Lower lobe of right lung (tissue), 2 donors: ENCODE results near the gene BORCS6. TPM values are rescaled to one million over a fixed set of nuclear protein-coding genes. Genes with fewer than 3 reads are reported as not detected.
A peak's percentile ranks its signal among the peaks of the same experiment; 100 is the strongest.

Experiments
- ATAC-seq, 2 donors: fragments of 200-7000 bp; cut with Tn5 transposase; one replicate each; pipeline ENCODE4 v1.9.1; 2020 to 2022; ENCODE audit warnings: mild to moderate bottlenecking in 2 of 2, moderate library complexity in 2 of 2
- DNase-seq: peaks from one replicate; pipeline ENCODE4 v3.0.0-alpha.2; 2020
- H3K27ac ChIP-seq: fragments of 200-600 bp; one replicate; pipeline ENCODE4 v1.8.0; 2022
- H3K27me3 ChIP-seq: fragments of 200-600 bp; one replicate; pipeline ENCODE4 v1.8.0; 2022; ENCODE audit warnings: low read depth
- H3K36me3 ChIP-seq: fragments of 200-600 bp; one replicate; pipeline ENCODE4 v1.8.0; 2022; ENCODE audit warnings: mild to moderate bottlenecking
- H3K4me1 ChIP-seq: fragments of 200-600 bp; one replicate; pipeline ENCODE4 v1.8.0; 2022
- H3K4me3 ChIP-seq: fragments of 200-600 bp; one replicate; pipeline ENCODE4 v1.8.0; 2022; ENCODE audit warnings: mild to moderate bottlenecking
- H3K9me3 ChIP-seq: fragments of 200-600 bp; one replicate; pipeline ENCODE4 v1.8.0; 2022
- intact Hi-C: fragments of 100-400 bp; cut with DNase I; formaldehyde crosslinking; loops from one replicate; pipeline ENCODE4 v1.11.0; 2022
- long read RNA-seq: library from polyadenylated mRNA; unstranded; transcript quantifications from one replicate; pipeline ENCODE4 v2.0.0, GENCODE V29; 2021
- total RNA-seq: library from RNA; stranded (reverse); fragmentation: NEBNext Ultra II Directional; extraction: Animal tissue kit (Norgen Biotek cat#: 25700); gene quantifications from one replicate; pipeline ENCODE4 v1.2.1, GENCODE V29; 2021
- TF ChIP-seq, protein P1 (sequence below): fragments of 200-600 bp; IDR thresholded peaks from one replicate; pipeline ENCODE4 v1.8.0; 2022; ENCODE audit warnings: antibody characterized with exemption, mild to moderate bottlenecking
- donor health status: DM: no; HTN: yes; CAD: no; lungs with severe emphysema.

BORCS6 gene
- total RNA-seq = 7.7 TPM
- long read RNA-seq, transcript BORCS6-201 (1 exons, 2,575 nt) = major isoform, 41 of 41 reads
- long read RNA-seq, partial matches to known transcripts = 0 of 41 reads
- long read RNA-seq, other reads (novel, unspliced or antisense) = 0 of 41 reads

DNA sequence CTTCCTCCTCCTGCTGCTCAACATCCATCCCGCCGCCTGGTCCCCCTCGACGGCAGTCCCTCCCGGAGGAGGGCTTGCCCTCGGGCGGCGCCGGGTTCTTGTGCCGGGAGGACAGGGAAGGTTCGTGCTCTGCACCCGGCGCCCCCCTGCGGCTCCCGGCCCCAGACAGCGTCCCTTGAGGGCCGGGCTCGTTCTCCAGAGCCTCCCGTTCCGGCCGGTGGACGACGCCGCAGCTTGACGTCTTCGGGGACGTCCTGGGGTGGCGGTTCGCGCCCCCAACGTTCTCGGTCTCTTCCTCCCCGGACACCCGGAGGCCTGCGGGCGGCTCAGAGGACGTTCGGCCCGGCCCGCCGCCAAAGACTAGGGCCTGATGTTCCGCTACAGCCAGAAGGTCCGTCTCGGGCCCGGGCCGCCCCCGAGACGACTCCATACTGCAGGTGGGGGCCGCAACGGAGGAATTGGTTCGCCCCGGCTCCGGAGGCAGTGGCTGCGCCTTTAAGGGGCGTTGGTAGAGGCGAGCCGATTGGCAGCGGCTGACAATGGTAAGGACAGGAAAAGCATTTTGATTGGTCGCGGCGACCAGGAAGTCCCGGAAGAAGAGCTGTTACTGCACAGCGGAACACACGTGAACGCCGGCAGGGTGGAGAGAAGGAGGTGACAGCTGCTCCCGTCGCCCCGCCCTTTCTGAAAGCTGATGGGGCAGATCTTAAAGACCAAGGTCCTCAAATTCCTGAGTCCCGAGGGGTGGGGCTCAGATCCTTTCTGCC lies at the start of gene BORCS6:
BORCS6 (minus strand) TSS at position 470 of the 767 bp plus-strand sequence; CDS start at position 430, 40 bp downstream.
- DNase-seq = peak; percentile 99
- intact Hi-C loops = no loop called here
- H3K9me3 ChIP-seq = no peaks in the 10 kb centered on the region
- H3K4me1 ChIP-seq = peaks cover 60% of the 10 kb centered on the region
- peak; percentile 76 to 87 for ATAC-seq
- peak within 1 kb of the TSS; percentile 98 for H3K27ac ChIP-seq
- H3K36me3 ChIP-seq = no peaks in the 10 kb centered on the region
- TF ChIP-seq, protein P1, sequence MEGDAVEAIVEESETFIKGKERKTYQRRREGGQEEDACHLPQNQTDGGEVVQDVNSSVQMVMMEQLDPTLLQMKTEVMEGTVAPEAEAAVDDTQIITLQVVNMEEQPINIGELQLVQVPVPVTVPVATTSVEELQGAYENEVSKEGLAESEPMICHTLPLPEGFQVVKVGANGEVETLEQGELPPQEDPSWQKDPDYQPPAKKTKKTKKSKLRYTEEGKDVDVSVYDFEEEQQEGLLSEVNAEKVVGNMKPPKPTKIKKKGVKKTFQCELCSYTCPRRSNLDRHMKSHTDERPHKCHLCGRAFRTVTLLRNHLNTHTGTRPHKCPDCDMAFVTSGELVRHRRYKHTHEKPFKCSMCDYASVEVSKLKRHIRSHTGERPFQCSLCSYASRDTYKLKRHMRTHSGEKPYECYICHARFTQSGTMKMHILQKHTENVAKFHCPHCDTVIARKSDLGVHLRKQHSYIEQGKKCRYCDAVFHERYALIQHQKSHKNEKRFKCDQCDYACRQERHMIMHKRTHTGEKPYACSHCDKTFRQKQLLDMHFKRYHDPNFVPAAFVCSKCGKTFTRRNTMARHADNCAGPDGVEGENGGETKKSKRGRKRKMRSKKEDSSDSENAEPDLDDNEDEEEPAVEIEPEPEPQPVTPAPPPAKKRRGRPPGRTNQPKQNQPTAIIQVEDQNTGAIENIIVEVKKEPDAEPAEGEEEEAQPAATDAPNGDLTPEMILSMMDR = peak; percentile 17
- H3K4me3 ChIP-seq = peak within 1 kb of the TSS; percentile 97
- H3K27me3 ChIP-seq = no peaks in the 10 kb centered on the region

DNA sequence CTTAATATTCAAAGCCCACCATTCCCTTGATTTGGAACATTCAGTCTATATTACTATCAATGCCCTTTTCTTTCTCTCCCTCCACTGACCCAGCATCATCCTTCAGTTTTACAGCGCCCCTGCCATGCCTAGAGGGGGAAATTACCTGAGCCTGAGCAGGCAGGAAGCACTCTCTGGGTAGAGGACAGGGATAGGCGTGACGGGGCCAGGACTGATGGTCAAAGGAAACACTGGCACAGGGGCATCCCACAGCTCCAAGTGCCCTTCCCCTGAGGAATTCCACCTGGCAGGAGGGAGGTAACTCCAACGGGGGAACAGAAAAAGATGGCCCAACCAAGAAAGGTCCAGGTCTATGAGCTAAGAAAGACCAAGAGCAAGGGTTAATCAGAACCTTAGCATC lies 47.9 kb upstream of the BORCS6 start:
- TF ChIP-seq, protein P1 = no peak
- H3K27ac ChIP-seq = no peak overlapping the region
- ATAC-seq (no peak), DNase-seq (no peak)
- H3K27me3 ChIP-seq = no peaks in the 10 kb centered on the region
- no peaks in the 10 kb centered on the region for H3K4me1 ChIP-seq
- peaks cover 98% of the 10 kb centered on the region for H3K36me3 ChIP-seq
- intact Hi-C loops = no loop called here
- H3K9me3 ChIP-seq = no peaks in the 10 kb centered on the region
- no peak overlapping the region for H3K4me3 ChIP-seq

DNA sequence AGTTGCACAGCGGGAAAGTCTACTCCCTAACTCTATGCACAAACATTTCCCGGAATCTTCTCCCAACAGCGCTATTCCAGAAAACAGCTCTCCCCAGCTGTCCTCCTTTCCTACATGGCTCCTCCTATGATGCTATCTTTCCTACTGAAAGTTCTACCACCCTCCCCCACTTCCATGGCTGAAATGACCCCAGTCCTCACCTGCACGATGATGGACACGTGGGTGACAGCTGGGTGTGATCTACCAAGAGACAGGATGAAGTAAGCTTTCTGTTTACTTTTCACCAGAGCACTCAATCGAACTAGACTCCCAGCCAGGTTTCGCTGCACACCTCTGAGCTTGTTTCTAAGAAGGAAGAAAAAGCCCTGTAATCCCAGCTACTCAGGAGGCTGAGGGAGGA lies 47.2 kb upstream of the BORCS6 start:
- intact Hi-C loops = no loop called here
- Histone ChIP-seq H3K36me3 (peaks cover 99% of the 10 kb centered on the region), H3K4me1 (no peaks in the 10 kb centered on the region), H3K27ac (no peak overlapping the region), H3K4me3 (no peak overlapping the region), H3K27me3 (no peaks in the 10 kb centered on the region), H3K9me3 (no peaks in the 10 kb centered on the region)
- ATAC-seq (no peak), DNase-seq (no peak)
- TF ChIP-seq, protein P1 = no peak

DNA sequence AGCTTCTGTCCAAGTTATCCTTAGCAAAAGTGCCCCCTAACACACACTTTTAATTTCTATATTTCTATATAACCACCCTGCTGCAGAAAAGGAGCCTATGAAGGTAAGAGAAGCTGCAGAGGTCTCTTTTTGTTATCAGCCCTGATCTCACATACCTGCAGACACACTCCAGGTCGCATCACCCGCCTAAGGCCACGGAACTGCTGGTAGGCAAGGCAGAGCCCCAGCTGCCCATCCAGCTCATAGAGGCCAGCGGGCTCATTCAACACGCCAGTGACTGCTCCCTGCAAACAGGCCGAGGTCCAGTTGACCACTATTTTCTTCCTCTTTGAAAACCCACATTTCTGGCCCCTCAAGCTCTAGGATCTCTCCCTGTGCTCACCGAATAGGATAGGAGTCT lies 45.7 kb upstream of the BORCS6 start:
- peaks cover 100% of the 10 kb centered on the region for H3K36me3 ChIP-seq
- ATAC-seq = no peak
- intact Hi-C loops = no loop called here

DNA sequence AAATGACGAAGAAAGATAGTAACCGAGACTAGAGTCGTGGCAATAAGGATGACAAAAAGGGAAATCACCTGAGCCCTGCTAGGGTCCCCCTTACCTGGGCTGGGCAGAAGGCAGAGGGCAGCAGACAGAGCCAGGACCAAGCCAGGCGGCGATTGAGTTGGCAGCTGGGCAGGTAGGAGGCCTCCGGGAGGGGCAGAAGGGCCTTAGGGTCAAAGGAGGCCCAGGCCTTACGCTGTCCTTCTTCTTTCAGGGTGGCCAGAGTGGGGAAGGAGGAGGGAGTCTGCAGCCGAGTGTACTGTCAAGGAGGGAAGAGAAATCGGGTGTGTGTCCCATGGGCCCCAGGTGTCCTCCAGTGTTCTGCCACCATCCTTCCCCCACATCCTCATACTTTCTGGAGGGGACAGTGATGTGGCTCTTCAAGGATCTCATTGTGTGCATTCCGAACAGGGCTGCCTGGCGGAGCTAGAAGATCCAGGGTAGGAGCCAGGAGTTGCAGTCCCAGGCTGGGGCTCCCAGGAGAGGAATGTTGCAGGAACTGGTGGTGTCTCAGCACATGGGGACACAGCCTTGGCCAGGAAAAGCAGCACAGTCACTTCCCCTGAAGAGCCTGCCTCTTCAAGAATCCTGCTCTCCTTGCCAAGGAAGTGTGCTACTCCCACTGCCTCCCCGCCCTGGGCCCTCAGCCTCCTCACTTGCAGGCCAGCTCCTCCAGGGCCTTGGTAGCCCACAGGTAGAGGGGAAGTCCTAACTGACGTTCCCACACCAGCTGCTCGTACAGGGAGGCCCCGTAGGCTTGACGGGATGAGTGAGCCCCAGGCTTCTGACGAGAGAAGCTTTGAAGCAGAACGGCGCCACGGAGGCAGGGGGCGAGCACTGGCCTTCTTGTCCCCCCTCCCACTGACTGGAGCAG lies 44.6 kb upstream of the BORCS6 start:
- no peak overlapping the region for H3K4me3 ChIP-seq
- no peaks in the 10 kb centered on the region for H3K4me1 ChIP-seq
- no peaks in the 10 kb centered on the region for H3K27me3 ChIP-seq
- no peak for ATAC-seq
- H3K36me3 ChIP-seq = peaks cover 100% of the 10 kb centered on the region
- TF ChIP-seq, protein P1 = no peak
- H3K9me3 ChIP-seq = no peaks in the 10 kb centered on the region
- DNase-seq = no peak
- intact Hi-C loops = no loop called here
- no peak overlapping the region for H3K27ac ChIP-seq

More for the DNA sequence above, 45.7 kb upstream of the BORCS6 start:
- TF ChIP-seq, protein P1 = no peak
- Histone ChIP-seq H3K27ac (no peak overlapping the region), H3K4me1 (no peaks in the 10 kb centered on the region), H3K4me3 (no peak overlapping the region), H3K9me3 (no peaks in the 10 kb centered on the region), H3K27me3 (no peaks in the 10 kb centered on the region)
- no peak for DNase-seq
